Measurements from ENCODE around the gene NOTCH4. TPM values are rescaled to one million over a fixed set of nuclear protein-coding genes. Genes with fewer than 3 reads are reported as not detected.

The NOTCH4 gene
- total RNA-seq, 1 donor from 2014 or later: 2.4 TPM

DNA sequence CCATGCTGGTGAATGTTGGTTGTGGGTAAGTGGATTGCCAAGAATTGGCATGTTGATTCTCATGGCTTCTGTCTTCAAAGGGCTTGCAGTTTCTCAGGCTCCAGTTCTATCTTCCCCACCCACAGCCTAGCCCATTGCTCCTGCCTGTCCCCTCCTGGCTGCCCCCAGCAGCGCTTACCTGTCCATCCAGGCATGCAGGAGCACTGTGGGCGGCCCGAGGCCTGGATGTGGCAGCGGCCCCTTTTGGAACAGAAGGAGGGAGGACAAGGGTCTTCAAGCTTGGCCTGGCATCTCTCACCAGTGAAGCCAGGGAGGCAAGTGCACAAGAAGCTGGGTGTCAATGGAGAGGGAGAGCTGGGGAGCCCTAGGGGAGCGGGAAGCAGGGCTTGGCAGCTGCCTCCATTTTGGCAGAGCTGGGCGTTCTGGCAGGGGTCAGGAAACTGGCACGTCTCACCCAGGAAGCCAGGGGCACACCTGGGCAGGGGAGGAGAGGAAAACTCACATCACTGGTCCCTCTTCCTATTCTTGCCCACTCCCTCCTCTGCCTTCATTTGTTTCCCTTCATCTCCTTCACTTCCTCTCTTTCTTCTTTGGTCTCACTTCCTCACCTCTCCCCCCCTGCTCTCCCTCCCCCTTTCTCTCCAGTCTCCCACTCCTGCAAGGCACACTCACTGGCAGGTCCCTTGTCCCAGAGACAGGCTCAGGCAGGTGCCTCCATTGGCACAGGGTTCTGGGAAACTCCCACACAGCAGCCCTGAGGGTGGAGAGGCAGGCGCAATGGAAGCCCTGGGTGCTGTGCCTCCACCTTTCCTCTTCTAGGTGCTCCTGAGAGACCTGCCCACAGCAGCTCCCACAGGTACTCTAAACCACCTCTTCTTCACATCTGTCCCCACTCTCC lies 1.3 kb downstream of the NOTCH4 start:
- TF ChIP-seq CTCF (IDR thresholded peaks at IDR 0.05; ENCODE audit: insufficient read depth, low read length, poor library complexity, severe bottlenecking): no peak
- Histone ChIP-seq H3K4me3 (ENCODE audit: low read depth, low read length) (no peak overlapping the region), H3K27me3 (ENCODE audit: control insufficient read depth, insufficient read depth, low read length) (peaks cover 8% of the 10 kb centered on the region), H3K36me3 (ENCODE audit: control insufficient read depth, insufficient read depth, low read length) (no peaks in the 10 kb centered on the region)
- DNase-seq (ENCODE audit: low read depth): no peak

DNA sequence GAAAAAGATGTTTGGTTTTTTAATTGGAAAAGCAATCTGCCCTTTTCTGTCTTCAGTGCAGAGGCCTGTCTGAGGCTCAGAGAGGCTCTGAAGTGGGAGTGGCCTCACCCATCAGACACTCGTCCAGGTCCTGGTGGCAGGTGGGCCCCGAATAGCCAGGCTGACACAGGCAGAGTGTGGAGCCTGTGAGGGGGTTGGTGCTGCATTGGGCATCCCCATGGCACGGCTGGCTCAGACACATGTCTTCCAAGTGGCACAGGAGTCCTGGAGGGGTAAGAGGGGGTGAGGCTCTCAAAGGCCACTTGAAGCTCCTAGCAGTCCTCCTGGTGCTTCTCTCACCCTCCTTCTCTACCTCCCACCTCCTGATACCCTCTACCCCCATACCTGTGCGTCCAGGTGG lies 3.8 kb downstream of the NOTCH4 start:
- no peak for TF ChIP-seq CTCF (IDR thresholded peaks at IDR 0.05; ENCODE audit: insufficient read depth, low read length, poor library complexity, severe bottlenecking)
- DNase-seq (ENCODE audit: low read depth): no peak
- peaks cover 8% of the 10 kb centered on the region for H3K27me3 ChIP-seq (ENCODE audit: control insufficient read depth, insufficient read depth, low read length)
- no peak overlapping the region for H3K4me3 ChIP-seq (ENCODE audit: low read depth, low read length)
- no peaks in the 10 kb centered on the region for H3K36me3 ChIP-seq (ENCODE audit: control insufficient read depth, insufficient read depth, low read length)

DNA sequence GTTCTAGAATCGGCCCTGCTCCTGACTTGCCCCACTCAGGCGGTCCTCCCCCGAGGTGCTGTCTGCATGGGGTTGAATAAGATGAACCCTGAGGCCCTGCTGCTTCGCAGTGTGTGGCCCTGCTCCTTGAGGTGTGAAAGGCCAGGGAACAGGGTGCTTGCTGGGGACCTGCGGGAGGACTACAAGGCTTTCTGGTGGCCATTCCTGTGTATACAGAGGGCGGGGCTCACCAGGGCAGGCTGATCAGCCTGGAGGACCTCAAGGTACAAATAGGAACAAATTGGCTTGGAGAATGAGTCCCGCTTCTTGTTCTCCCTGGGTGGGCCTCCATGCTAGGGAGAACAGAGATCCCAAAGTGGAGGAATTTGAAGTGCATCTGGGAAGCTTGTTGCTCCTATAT lies 5.7 kb downstream of the NOTCH4 start:
- H3K4me3 ChIP-seq (ENCODE audit: low read depth, low read length): no peak overlapping the region
- no peak for DNase-seq (ENCODE audit: low read depth)
- TF ChIP-seq CTCF (IDR thresholded peaks at IDR 0.05; ENCODE audit: insufficient read depth, low read length, poor library complexity, severe bottlenecking): no peak
- no peaks in the 10 kb centered on the region for H3K36me3 ChIP-seq (ENCODE audit: control insufficient read depth, insufficient read depth, low read length)
- peaks cover 8% of the 10 kb centered on the region for H3K27me3 ChIP-seq (ENCODE audit: control insufficient read depth, insufficient read depth, low read length)

GRCh38 chr6:32216998-32217397 lies 6.9 kb downstream of the NOTCH4 start:
- no peak overlapping the region for H3K4me3 ChIP-seq (ENCODE audit: low read depth, low read length)
- H3K36me3 ChIP-seq (ENCODE audit: control insufficient read depth, insufficient read depth, low read length): no peaks in the 10 kb centered on the region
- no peak for TF ChIP-seq CTCF (IDR thresholded peaks at IDR 0.05; ENCODE audit: insufficient read depth, low read length, poor library complexity, severe bottlenecking)
- no peak for DNase-seq (ENCODE audit: low read depth)
- peaks cover 7% of the 10 kb centered on the region for H3K27me3 ChIP-seq (ENCODE audit: control insufficient read depth, insufficient read depth, low read length)

DNA sequence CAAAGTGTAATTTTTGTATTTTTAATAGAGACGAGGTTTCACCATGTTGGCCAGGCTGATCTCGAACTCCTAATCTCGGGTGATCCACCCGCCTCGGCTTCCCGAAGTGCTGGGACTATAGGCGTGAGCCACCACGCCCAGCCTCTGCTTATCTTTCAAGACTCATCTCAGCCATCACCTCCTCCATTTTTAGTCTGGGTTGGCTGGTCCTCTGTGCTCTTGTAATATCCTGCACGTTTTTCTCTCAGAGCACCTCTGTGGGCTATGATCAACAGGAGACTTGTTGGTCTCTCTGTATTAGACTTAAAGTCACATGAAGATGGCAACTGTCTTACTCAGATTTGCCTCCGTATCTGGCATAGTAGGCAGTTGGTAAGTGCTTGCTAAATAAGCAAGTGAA lies 7.6 kb downstream of the NOTCH4 start:
- DNase-seq (ENCODE audit: low read depth): no peak
- TF ChIP-seq CTCF (IDR thresholded peaks at IDR 0.05; ENCODE audit: insufficient read depth, low read length, poor library complexity, severe bottlenecking): no peak
- H3K27me3 ChIP-seq (ENCODE audit: control insufficient read depth, insufficient read depth, low read length): peaks cover 7% of the 10 kb centered on the region
- no peaks in the 10 kb centered on the region for H3K36me3 ChIP-seq (ENCODE audit: control insufficient read depth, insufficient read depth, low read length)
- H3K4me3 ChIP-seq (ENCODE audit: low read depth, low read length): no peak overlapping the region

DNA sequence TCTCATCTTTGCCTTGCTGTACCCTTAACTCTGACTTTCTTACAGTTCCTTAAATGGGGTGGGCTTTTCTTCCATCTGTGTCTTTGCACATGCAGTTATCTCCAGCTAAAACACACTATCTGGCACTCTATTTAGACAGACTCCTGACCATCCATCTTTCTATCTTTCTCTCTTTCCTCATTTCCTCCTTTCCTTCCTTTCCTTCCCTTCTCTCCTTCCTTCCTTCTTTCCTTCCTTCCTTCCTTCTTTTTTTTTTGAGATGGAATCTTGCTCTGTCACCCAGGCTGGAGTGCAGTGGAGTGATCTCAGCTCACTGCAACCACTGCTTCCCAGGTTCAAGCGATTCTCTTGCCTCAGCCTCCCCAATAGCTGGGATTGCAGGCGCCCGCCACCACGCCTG lies 8.2 kb downstream of the NOTCH4 start:
- no peak for TF ChIP-seq CTCF (IDR thresholded peaks at IDR 0.05; ENCODE audit: insufficient read depth, low read length, poor library complexity, severe bottlenecking)

More for the DNA sequence above, 8.2 kb downstream of the NOTCH4 start:
- Histone ChIP-seq H3K36me3 (ENCODE audit: control insufficient read depth, insufficient read depth, low read length) (no peaks in the 10 kb centered on the region), H3K27me3 (ENCODE audit: control insufficient read depth, insufficient read depth, low read length) (peaks cover 7% of the 10 kb centered on the region), H3K4me3 (ENCODE audit: low read depth, low read length) (no peak overlapping the region)
- DNase-seq (ENCODE audit: low read depth): no peak

Measured in kidney epithelial cell (primary cell).